AG04450 (cell line): ENCODE measurements around the gene OR1F1. TPM values are rescaled to one million over a fixed set of nuclear protein-coding genes. Genes with fewer than 3 reads are reported as not detected.

Source experiments
- CTCF ChIA-PET: fragments of 300-600, 350-600 bp; formaldehyde crosslinking; extraction: SDS; loops from one replicate; lab custom pipeline; 2022; ENCODE audit warnings: antibody characterized with exemption, inconsistent platforms; lab: Charles Lee
- POLR2A ChIA-PET: fragments of 350-600 bp; formaldehyde crosslinking; extraction: SDS; loops from one replicate; lab custom pipeline; 2021; ENCODE audit warnings: antibody characterized with exemption, inconsistent platforms; lab: Yijun Ruan, JAX
- DNase-seq: peaks from one replicate; pipeline ENCODE4 v3.0.0-alpha.2; 2011; ENCODE audit warnings: low read depth, low spot score
- H3K27ac ChIP-seq: one replicate; pipeline ENCODE4 v1.5.1; 2012; ENCODE audit warnings: low read depth, low read length, control low read depth
- H3K27me3 ChIP-seq: one replicate; pipeline ENCODE4 v1.6.0; 2012; ENCODE audit warnings: low read length; ENCODE audit not compliant: control insufficient read depth, insufficient read depth
- H3K4me3 ChIP-seq: 2 replicates; pipeline ENCODE4 v1.5.1; 2011; ENCODE audit warnings: mild to moderate bottlenecking, low read depth, low read length, control low read depth
- H3K9me3 ChIP-seq: 2 replicates; pipeline ENCODE4 v1.5.1; 2012; ENCODE audit warnings: low read length; ENCODE audit not compliant: control insufficient read depth, insufficient read depth
- CTCF ChIP-seq: IDR thresholded peaks from 2 replicates; pipeline ENCODE4 v1.5.1; 2011; ENCODE audit warnings: low read depth, low read length, control low read depth, inconsistent platforms
- polyA plus RNA-seq: library from polyadenylated mRNA; depleted of rRNA; stranded (reverse); fragments of >200 nt; gene quantifications from 2 replicates; pipeline ENCODE4 v1.2.3, GENCODE V29; 2011

The OR1F1 gene
- polyA plus RNA-seq, 1 experiment: 0.29 TPM

GRCh38 chr16:3143598-3144320 lies 44.2 kb upstream of the OR1F1 start:
- ChIA-PET POLR2A (interaction anchor here (0.5 to 0.9 kb wide), 2 partner anchors 9 to 1278 kb away, joined by 3 read pairs; partner anchors contain the start of gene ZNF213), CTCF (interaction anchor here (1.4 kb wide), 1 partner anchor 14 kb away, joined by 4 read pairs; no protein-coding TSS in a partner anchor)
- no peak overlapping the region for H3K27ac ChIP-seq
- no peak for DNase-seq
- TF ChIP-seq CTCF: no peak
- no peaks in the 10 kb centered on the region for H3K27me3 ChIP-seq
- no peak overlapping the region for H3K4me3 ChIP-seq
- H3K9me3 ChIP-seq: no peaks in the 10 kb centered on the region; the same call in 1 of the 2 replicates

GRCh38 chr16:3144321-3144983 lies 43.6 kb upstream of the OR1F1 start:
- TF ChIP-seq CTCF: no peak
- no peak overlapping the region for H3K27ac ChIP-seq
- CTCF ChIA-PET: no interaction called here
- POLR2A ChIA-PET: interaction anchor here (0.5 to 0.9 kb wide), 2 partner anchors 10 to 1277 kb away, joined by 3 read pairs; partner anchors contain the start of gene ZNF213
- no peak overlapping the region for H3K4me3 ChIP-seq
- H3K9me3 ChIP-seq: no peaks in the 10 kb centered on the region; the same call in 1 of the 2 replicates
- no peak for DNase-seq
- H3K27me3 ChIP-seq: no peaks in the 10 kb centered on the region

GRCh38 chr16:3145151-3145550 lies 42.9 kb upstream of the OR1F1 start:
- Histone ChIP-seq H3K27me3 (no peaks in the 10 kb centered on the region), H3K9me3 (no peaks in the 10 kb centered on the region; the same call in 1 of the 2 replicates), H3K4me3 (no peak overlapping the region), H3K27ac (no peak overlapping the region)
- CTCF ChIA-PET: no interaction called here
- POLR2A ChIA-PET: interaction anchor here (0.9 kb wide), 1 partner anchor 11 kb away, joined by 3 read pairs; the partner anchor contains the start of gene ZNF213
- no peak for DNase-seq
- TF ChIP-seq CTCF: no peak

GRCh38 chr16:3145660-3146059 lies 42.3 kb upstream of the OR1F1 start:
- no peak overlapping the region for H3K27ac ChIP-seq
- no peaks in the 10 kb centered on the region for H3K27me3 ChIP-seq
- no peak for DNase-seq
- H3K4me3 ChIP-seq: no peak overlapping the region
- CTCF ChIA-PET: interaction anchor here (0.6 kb wide), 1 partner anchor 11 kb away, joined by 3 read pairs; the partner anchor contains the start of gene ZNF213
- POLR2A ChIA-PET: no interaction called here
- TF ChIP-seq CTCF: no peak
- no peaks in the 10 kb centered on the region; the same call in 1 of the 2 replicates for H3K9me3 ChIP-seq
